ENCODE data around the gene CAMTA1. TPM values are rescaled to one million over a fixed set of nuclear protein-coding genes. Genes with fewer than 3 reads are reported as not detected.

CAMTA1 gene
- total RNA-seq, 1 experiment from 2014 or later: 69.5 TPM

GRCh38 chr1:7669559-7670311 lies 884.5 kb downstream of the CAMTA1 start:
- peaks cover 0 to 8% of the 10 kb centered on the region in 2 experiments; a peak in 2 of 4 replicates for H3K4me1 ChIP-seq (ENCODE audit: control insufficient read depth in 1 of 2, insufficient read depth in 2 of 2, low read length in 2 of 2)
- H3K4me2 ChIP-seq (ENCODE audit: low read length): peak overlapping the region; percentile 26; the same call in 1 of the 2 replicates
- ATAC-seq (peak; percentile 76), DNase-seq (ENCODE audit: low read depth, low spot score) (peak; percentile 31)
- ChIA-PET CTCF (interaction anchor here (0.6 to 3.6 kb wide), 23 partner anchors 10 to 1179 kb away, joined by 3 to 96 read pairs (median 4); partner anchors contain the start of gene PARK7), POLR2A (no interaction called here), RAD21 (ENCODE audit: low non-redundant PET in 1 of 2, low total read pairs in 2 of 2, uncharacterized antibody in 2 of 2, unreplicated experiment in 2 of 2) (interaction anchor here (0.7 to 1.9 kb wide), 3 partner anchors 83 to 120 kb away, joined by 3 to 8 read pairs (median 5); no protein-coding TSS in a partner anchor)
- intact Hi-C loops (cut with micrococcal nuclease): loop anchor here (5.0 to 10.0 kb wide), 3 partner anchors 275 to 678 kb away; partner anchors contain the start of genes PARK7 and TNFRSF9
- H3K4me3 ChIP-seq (replicated peaks in 1 of 2; ENCODE audit: low read depth in 1 of 2, low read length in 2 of 2): no peak overlapping the region
- no peak overlapping the region for H2AFZ ChIP-seq (ENCODE audit: low read depth, low read length, poor library complexity, severe bottlenecking)
- no peak overlapping the region for H3K9ac ChIP-seq (ENCODE audit: low read length)
- no peak overlapping the region for H3K27ac ChIP-seq (ENCODE audit: low read depth, low read length)
- H3K9me3 ChIP-seq (ENCODE audit: control insufficient read depth in 1 of 2, insufficient read depth in 1 of 2, low read depth in 1 of 2, low read length in 2 of 2): no peaks in the 10 kb centered on the region
- no peaks in the 10 kb centered on the region for H3K27me3 ChIP-seq (ENCODE audit: insufficient read depth, low read length)
- H3K79me2 ChIP-seq (ENCODE audit: insufficient read depth, low read length): no peaks in the 10 kb centered on the region
- no peaks in the 10 kb centered on the region for H3K36me3 ChIP-seq (ENCODE audit: control insufficient read depth in 1 of 2, insufficient read depth in 2 of 2, low read length in 2 of 2)
- BruUV-seq (replicated peaks): no TSS peak
- H3K9me2 ChIP-seq (ENCODE audit: insufficient read depth): no peaks in the 10 kb centered on the region
- no peak for TF ChIP-seq JUND (IDR thresholded peaks at IDR 0.05)
- no peak for TF ChIP-seq ELF1 (IDR thresholded peaks at IDR 0.05; ENCODE audit: borderline replicate concordance, low read depth)
- TF ChIP-seq ZFX (IDR thresholded peaks at IDR 0.05): no peak
- peak; percentile 81 to 92 (median 89) for TF ChIP-seq CTCF (IDR thresholded peaks at IDR 0.05 in 2 of 3, conservative IDR thresholded peaks at IDR 0.05 in 1 of 3; ENCODE audit: borderline replicate concordance in 1 of 3, insufficient read depth in 1 of 3, low read depth in 2 of 3, low read length in 2 of 3)
- TF ChIP-seq RAD21 (IDR thresholded peaks at IDR 0.05; ENCODE audit: low read depth): peak; percentile 87
- TF ChIP-seq SP1 (IDR thresholded peaks at IDR 0.05; ENCODE audit: low read depth): no peak
- H4K20me1 ChIP-seq (ENCODE audit: insufficient read depth): no peaks in the 10 kb centered on the region

Data from HCT116 (cell line).